IMR-90 (cell line): ENCODE measurements around the gene SFTPD.

Source experiments
- CEBPB ChIP-seq: IDR thresholded peaks from 2 replicates; pipeline ENCODE4 v1.6.1; 2012; ENCODE audit warnings: low read depth, low read length, improper control_type of control experiment
- POLR2A ChIP-seq: IDR thresholded peaks from 2 replicates; pipeline ENCODE4 v1.6.1; 2012; ENCODE audit warnings: mild to moderate bottlenecking, low read depth, low read length
- RAD21 ChIP-seq: IDR thresholded peaks from 2 replicates; pipeline ENCODE4 v1.6.1; 2012; ENCODE audit warnings: low read length, improper control_type of control experiment
- TF ChIP-seq, protein P1 (sequence below): conservative IDR thresholded peaks from 2 replicates; pipeline ENCODE4 v1.5.1; 2012; ENCODE audit warnings: mild to moderate bottlenecking, low read depth, low read length, improper control_type of control experiment

DNA sequence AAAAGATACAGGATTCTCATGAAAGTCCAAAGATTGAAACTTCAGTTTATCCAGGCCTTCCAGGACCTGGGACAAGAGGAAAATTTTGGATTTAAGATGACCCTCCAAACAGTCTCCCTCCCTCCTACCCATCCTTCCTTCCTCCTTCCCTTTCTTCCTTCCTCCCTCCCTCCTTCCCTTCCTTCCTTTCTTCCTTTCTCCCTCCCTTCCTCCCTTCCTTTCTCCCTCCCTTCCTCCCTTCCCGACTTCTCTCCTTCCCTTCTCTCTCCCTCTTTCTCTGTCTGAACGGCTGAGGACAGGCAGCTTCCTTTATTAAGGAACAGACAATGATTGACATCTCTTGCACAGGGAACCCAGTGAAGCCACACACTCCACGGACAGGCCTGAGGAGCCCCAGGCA is 23.3 kb downstream of the SFTPD start:
- no peak for TF ChIP-seq POLR2A
- TF ChIP-seq RAD21: no peak
- TF ChIP-seq CEBPB: no peak
- TF ChIP-seq, protein P1, sequence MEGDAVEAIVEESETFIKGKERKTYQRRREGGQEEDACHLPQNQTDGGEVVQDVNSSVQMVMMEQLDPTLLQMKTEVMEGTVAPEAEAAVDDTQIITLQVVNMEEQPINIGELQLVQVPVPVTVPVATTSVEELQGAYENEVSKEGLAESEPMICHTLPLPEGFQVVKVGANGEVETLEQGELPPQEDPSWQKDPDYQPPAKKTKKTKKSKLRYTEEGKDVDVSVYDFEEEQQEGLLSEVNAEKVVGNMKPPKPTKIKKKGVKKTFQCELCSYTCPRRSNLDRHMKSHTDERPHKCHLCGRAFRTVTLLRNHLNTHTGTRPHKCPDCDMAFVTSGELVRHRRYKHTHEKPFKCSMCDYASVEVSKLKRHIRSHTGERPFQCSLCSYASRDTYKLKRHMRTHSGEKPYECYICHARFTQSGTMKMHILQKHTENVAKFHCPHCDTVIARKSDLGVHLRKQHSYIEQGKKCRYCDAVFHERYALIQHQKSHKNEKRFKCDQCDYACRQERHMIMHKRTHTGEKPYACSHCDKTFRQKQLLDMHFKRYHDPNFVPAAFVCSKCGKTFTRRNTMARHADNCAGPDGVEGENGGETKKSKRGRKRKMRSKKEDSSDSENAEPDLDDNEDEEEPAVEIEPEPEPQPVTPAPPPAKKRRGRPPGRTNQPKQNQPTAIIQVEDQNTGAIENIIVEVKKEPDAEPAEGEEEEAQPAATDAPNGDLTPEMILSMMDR: no peak
